HG03520 (cell line): Measurements from ENCODE around the gene MORF4L1.
"Not testable (repeated sequence)": the region's sequence is repeated elsewhere in the genome, so short reads cannot be mapped to it uniquely, and the experiment has no call there.

Source experiments
- ATAC-seq: cut with Tn5 transposase; IDR thresholded peaks from one replicate; pipeline ENCODE4 v1.9.1; 2021; ENCODE audit warnings: mild to moderate bottlenecking, moderate library complexity; ENCODE audit not compliant: unreplicated experiment

The MORF4L1 gene

DNA sequence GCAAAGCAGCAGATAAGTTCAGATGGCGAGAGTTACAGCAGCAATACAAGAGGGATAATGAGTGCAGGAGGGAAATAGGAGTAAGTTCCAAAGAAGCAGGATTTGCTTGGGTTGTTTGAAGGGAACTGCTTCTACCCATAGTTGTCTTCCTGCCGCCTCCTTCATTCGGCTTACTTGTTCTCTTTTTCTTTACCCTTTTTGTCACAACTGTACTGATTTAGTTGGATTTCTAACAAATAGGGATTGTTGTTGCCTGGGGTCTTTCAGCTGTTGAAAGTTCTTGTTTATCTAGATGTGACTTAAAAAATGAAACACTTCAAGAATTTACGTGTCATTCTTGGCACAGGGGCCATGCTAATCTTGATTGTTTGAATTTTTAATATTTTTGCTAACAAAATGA is 25.9 kb downstream of the MORF4L1 start:
- ATAC-seq: no peak

DNA sequence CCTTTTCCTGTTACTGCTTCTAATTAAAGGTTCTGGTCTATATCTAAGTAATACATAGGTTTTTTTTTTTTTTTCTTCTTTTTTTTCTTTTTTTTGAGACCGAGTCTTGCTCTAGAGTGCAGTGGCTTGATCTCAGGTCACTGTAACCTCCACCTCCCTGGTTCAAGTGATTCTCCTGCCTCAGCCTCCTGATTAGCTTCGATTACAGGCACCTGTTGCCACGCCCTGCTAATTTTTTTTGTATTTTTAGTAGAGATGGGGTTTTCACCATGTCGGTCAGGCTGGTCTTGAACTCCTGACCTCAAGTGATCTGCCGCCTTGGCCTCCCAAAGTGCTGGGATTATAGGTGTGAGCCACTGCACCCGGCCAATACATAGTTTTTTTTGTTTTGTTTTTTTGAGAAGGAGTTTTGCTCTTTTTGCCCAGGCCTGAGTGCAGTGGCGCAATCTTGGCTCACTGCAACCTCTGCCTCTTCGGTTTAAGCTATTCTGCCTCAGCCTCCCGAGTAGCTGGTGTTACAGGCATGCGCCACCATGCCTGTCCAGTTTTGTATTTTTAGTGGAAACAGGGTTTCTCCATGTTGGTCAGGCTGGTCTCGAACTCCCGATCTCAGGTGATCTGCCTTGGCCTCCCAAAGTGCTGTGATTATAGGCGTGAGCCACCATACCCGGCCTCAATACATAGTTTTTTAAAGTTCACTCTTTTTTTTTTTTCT is 28.3 kb downstream of the MORF4L1 start:
- not testable (repeated sequence) for ATAC-seq

- ATAC-seq: not testable (repeated sequence)
Observed at GRCh38 chr15:78902281-78903032, 29.8 kb downstream of the MORF4L1 start.

GRCh38 chr15:78904599-78905358 is 32.1 kb downstream of the MORF4L1 start:
- no peak for ATAC-seq

DNA sequence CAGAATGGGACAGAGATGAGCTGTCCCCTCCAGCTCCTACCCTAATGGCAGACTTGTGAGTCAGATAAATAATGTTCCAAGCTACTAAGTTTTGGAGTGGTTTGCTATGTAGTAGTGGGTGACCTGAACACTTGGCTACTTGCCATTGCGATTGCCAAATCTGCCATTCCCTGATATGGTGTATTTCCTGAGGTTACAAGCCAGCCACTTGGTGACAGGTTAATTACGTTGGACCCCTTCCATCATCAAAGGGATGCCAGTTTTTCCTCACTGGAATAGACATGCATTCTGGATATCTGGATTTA is 33.6 kb downstream of the MORF4L1 start:
- ATAC-seq: no peak

DNA sequence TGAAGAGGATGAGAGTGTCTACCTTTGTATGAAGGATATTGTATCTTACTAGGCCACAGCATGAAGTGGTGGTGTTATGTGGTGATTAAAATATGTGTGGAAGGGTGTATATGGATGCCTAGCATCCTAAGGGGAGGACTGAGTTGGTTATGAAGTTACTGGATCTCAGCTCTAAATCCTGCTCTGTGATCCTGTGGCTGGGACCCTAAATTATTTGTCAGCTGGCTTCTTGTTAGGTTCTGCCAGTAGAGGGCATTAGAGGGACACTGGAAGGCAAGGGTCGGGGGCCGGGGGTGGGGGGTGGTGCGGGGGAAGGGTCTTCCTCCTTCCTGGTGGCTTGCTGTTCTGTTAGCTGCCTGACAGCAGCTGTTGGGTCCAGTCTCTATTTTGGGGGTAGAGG is 34.9 kb downstream of the MORF4L1 start:
- ATAC-seq: no peak

GRCh38 chr15:78909160-78909695 is 36.5 kb downstream of the MORF4L1 start:
- ATAC-seq: no peak

- no peak for ATAC-seq
Observed at GRCh38 chr15:78909791-78910228, 37.1 kb downstream of the MORF4L1 start.

GRCh38 chr15:78910271-78910670 is 37.6 kb downstream of the MORF4L1 start:
- no peak for ATAC-seq

GRCh38 chr15:78912316-78912715 is 39.6 kb downstream of the MORF4L1 start:
- no peak for ATAC-seq

GRCh38 chr15:78913012-78913411 is 40.3 kb downstream of the MORF4L1 start:
- no peak for ATAC-seq

- ATAC-seq: no peak
Observed at GRCh38 chr15:78914027-78914764, 41.5 kb downstream of the MORF4L1 start.

GRCh38 chr15:78915341-78916087 is 42.8 kb downstream of the MORF4L1 start:
- no peak for ATAC-seq

DNA sequence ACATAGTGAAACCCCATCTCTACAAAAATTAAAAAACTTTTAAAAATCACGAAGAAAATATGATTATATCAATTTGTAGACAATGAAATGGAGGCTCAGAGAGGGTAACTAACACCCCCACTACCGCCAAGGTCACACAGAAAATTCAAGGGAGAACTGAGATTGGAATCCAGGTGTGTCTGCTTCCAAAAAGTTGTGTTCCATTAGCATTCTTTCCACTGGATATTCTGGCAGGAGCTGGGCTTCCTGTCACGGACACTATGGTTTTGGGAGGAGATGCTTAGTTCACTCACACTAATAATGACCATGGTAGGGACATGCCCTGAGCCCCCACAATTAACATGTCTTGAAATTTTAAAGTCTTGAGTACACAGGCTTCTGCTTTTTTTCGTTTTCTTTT is 43.4 kb downstream of the MORF4L1 start:
- no peak for ATAC-seq

GRCh38 chr15:78917888-78918287 is 45.2 kb downstream of the MORF4L1 start:
- no peak for ATAC-seq

GRCh38 chr15:78921517-78921916 is 48.8 kb downstream of the MORF4L1 start:
- ATAC-seq: no peak

DNA sequence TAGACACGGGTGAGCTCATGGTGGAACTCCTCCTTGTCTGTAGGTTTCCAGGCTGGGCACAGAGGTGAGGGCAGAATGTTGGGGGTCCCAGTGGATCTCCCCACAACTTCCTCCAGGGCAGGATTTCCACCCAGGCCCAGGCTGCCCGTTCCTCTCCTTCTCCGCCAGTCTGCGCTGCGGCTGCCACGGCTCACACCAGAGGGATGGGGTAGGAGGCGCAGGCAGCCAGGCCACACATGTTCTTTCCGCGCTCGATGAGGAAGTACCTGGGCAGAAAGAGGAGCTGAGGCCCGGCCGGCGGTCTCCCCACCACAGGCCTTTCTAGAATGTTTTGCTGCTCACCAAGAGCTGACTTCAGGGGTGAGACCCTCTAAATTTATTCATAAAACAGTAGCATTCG is 49.2 kb downstream of the MORF4L1 start:
- no peak for ATAC-seq

GRCh38 chr15:78922527-78922926 is 49.8 kb downstream of the MORF4L1 start:
- ATAC-seq: no peak

- no peak for ATAC-seq
Observed at GRCh38 chr15:78923015-78923414, 50.3 kb downstream of the MORF4L1 start.
